Colonic mucosa (tissue), 4 donors: ENCODE results near the gene ASB3. TPM values are rescaled to one million over a fixed set of nuclear protein-coding genes. Genes with fewer than 3 reads are reported as not detected.
"Not testable (repeated sequence)": the region's sequence is repeated elsewhere in the genome, so short reads cannot be mapped to it uniquely, and the experiment has no call there.

ENCODE experiments used
- DNase-seq: peaks from one replicate; pipeline ENCODE4 v3.0.0-alpha.2; 2020
- H3K27ac ChIP-seq: fragments of 200-600 bp; one replicate; pipeline ENCODE4 v1.8.0; 2021
- H3K27me3 ChIP-seq: fragments of 200-600 bp; one replicate; pipeline ENCODE4 v1.8.0; 2021
- H3K36me3 ChIP-seq: fragments of 200-600 bp; one replicate; pipeline ENCODE4 v1.8.0; 2021
- H3K4me1 ChIP-seq: fragments of 200-600 bp; one replicate; pipeline ENCODE4 v1.8.0; 2021; ENCODE audit warnings: mild to moderate bottlenecking
- H3K4me3 ChIP-seq: fragments of 200-600 bp; one replicate; pipeline ENCODE4 v1.8.0; 2021
- H3K9ac ChIP-seq, 2 donors: one replicate each; pipeline ENCODE4 v1.7.0; 2013; ENCODE audit warnings: control low read depth in 2 of 2, low read depth in 2 of 2, low read length in 2 of 2
- H3K9me3 ChIP-seq: fragments of 200-600 bp; one replicate; pipeline ENCODE4 v1.8.0; 2021
- intact Hi-C: fragments of 100-400 bp; cut with DNase I; formaldehyde crosslinking; loops from one replicate; pipeline ENCODE4 v1.14.1; 2022
- total RNA-seq, 2 donors: library from RNA; stranded (reverse); fragmentation: NEBNext Ultra II Directional in 1 of 2; extraction: Animal tissue kit (Norgen Biotek cat#: 25700) in 1 of 2; gene quantifications; one replicate each; pipeline ENCODE4 v1.2.1, GENCODE V29; 2021
- TF ChIP-seq, protein P1 (sequence below): fragments of 200-600 bp; IDR thresholded peaks from one replicate; pipeline ENCODE4 v1.8.0; 2022; ENCODE audit warnings: antibody characterized with exemption, mild to moderate bottlenecking
- donor health status: healthy.
- donor health status: DM: no; HTN: no; CAD: no.
- donor health status: DM: no; HTN: no; CAD: no.

Gene ASB3
- total RNA-seq, 2 donors from 2014 or later = 9.9 to 12.3 TPM

DNA sequence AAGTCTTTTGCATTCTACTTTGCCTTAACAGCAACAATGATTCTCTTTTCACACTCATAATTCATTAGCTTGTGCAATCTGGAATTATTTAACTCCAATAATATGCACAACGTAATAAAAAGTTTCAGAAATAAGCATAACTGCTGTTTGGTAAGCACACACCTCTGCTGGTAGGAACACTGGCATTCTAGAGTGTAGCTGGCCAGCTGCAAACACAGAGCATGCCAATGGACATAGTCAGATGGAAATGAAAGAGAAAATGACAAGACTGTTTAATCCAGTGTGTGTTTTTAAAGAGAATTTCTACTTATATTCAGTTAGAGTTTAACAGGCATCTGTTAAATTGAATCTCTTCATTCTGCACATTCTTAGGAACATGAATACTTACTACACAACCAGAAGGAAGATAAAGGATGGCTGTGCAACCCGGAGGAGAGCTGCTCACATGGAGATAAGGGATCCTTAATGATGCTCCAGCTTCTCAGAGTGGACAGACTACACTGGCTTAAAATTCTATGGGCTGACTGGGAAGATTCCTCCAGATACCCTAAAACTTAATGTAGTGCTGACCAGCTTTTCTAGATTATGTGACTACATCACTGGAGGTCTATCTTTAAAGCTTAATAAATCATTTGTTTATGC is 113.8 kb downstream of the ASB3 start:
- Histone ChIP-seq H3K4me1 (no peaks in the 10 kb centered on the region), H3K9me3 (no peaks in the 10 kb centered on the region), H3K27me3 (no peaks in the 10 kb centered on the region), H3K9ac (no peak overlapping the region), H3K27ac (no peak overlapping the region), H3K4me3 (no peak overlapping the region), H3K36me3 (no peaks in the 10 kb centered on the region)
- no peak for DNase-seq
- intact Hi-C loops = no loop called here
- TF ChIP-seq, protein P1, sequence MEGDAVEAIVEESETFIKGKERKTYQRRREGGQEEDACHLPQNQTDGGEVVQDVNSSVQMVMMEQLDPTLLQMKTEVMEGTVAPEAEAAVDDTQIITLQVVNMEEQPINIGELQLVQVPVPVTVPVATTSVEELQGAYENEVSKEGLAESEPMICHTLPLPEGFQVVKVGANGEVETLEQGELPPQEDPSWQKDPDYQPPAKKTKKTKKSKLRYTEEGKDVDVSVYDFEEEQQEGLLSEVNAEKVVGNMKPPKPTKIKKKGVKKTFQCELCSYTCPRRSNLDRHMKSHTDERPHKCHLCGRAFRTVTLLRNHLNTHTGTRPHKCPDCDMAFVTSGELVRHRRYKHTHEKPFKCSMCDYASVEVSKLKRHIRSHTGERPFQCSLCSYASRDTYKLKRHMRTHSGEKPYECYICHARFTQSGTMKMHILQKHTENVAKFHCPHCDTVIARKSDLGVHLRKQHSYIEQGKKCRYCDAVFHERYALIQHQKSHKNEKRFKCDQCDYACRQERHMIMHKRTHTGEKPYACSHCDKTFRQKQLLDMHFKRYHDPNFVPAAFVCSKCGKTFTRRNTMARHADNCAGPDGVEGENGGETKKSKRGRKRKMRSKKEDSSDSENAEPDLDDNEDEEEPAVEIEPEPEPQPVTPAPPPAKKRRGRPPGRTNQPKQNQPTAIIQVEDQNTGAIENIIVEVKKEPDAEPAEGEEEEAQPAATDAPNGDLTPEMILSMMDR = no peak

DNA sequence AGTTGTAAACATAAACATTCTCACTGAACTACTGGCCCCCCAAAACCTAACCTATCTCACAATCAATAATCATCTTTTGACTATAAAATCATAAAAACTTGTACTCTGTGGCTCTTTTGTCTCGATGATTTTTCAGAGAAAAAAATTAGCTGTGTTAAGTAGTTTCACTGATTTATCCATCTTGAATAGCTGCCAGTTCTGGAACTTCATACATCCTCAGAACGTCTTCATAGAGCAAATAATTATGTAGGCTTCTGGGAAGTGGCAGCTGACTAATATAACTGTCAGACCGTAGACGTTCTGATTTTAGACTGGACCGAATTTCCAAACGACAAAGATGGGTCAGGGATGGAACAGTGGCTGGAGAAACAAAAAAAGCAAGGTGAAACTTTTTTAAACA is 116.4 kb downstream of the ASB3 start:
- Histone ChIP-seq H3K27me3 (no peaks in the 10 kb centered on the region), H3K4me1 (no peaks in the 10 kb centered on the region), H3K9me3 (no peaks in the 10 kb centered on the region), H3K27ac (no peak overlapping the region), H3K9ac (no peak overlapping the region), H3K4me3 (no peak overlapping the region), H3K36me3 (no peaks in the 10 kb centered on the region)
- no peak for DNase-seq
- intact Hi-C loops = no loop called here
- TF ChIP-seq, protein P1 = no peak

DNA sequence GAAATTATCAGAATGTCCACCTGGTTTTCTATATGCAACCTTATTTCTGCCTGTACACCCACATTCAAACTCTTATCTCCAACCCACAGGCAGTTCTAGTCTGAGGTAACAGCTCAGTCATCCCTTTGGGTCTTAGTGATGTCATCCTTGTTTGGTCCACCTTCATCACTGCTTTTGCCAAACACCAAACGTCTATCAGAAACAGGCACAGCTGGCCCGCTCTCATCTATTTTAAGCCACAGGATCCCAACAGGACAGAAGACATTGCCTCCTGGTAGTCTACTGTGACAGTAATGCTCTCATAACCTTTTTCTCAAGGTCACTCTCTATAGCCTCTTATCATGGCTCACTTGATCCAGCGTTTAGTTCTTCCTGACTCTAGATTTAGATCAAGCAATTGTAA is 118.1 kb downstream of the ASB3 start:
- H3K27me3 ChIP-seq = no peaks in the 10 kb centered on the region
- H3K36me3 ChIP-seq = no peaks in the 10 kb centered on the region
- no peaks in the 10 kb centered on the region for H3K9me3 ChIP-seq
- intact Hi-C loops = no loop called here
- DNase-seq = no peak
- TF ChIP-seq, protein P1 = no peak
- H3K4me1 ChIP-seq = no peaks in the 10 kb centered on the region
- H3K9ac ChIP-seq = no peak overlapping the region
- H3K4me3 ChIP-seq = no peak overlapping the region
- H3K27ac ChIP-seq = no peak overlapping the region

DNA sequence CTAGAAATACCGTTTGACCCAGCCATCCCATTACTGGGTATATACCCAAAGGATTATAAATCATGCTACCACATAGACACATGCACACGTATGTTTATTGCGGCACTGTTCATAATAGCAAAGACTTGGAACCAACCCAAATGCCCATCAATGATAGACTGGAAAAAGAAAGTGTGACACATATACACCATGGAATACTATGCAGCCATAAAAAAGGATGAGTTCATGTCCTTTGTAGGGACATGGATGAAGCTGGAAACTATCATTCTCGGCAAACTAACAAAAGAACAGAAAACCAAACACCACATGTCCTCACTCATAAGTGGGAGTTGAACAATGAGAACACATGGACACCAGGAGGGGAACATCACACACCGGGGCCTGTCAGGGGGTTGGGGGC is 119.6 kb downstream of the ASB3 start:
- intact Hi-C loops, H3K9me3 ChIP-seq, H3K4me1 ChIP-seq, H3K36me3 ChIP-seq, DNase-seq, H3K27ac ChIP-seq, H3K9ac ChIP-seq, H3K4me3 ChIP-seq, H3K27me3 ChIP-seq: not testable (repeated sequence)

DNA sequence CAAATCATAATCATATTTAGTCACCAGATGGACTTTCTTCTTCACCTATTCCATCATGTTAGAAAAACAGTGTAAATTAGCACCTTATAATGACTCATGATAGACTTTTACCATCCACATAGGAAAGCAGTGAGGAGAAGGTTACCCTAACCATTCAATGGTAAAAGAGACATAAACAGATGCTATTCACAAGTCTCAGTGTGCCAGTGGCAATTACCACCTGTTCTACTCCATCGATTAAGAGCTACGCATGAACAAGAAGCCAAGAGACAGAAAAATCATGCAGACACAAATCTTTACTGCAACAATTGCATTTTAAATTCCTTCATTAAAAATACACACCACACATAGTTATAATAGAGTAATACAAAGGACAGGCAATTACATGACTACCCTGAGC is 125.9 kb downstream of the ASB3 start:
- H3K9me3 ChIP-seq = no peaks in the 10 kb centered on the region
- H3K4me3 ChIP-seq = no peak overlapping the region
- no peak overlapping the region for H3K9ac ChIP-seq
- no peak for DNase-seq
- H3K27ac ChIP-seq = no peak overlapping the region
- intact Hi-C loops = no loop called here
- TF ChIP-seq, protein P1 = no peak
- H3K27me3 ChIP-seq = no peaks in the 10 kb centered on the region
- no peaks in the 10 kb centered on the region for H3K36me3 ChIP-seq
- no peaks in the 10 kb centered on the region for H3K4me1 ChIP-seq

DNA sequence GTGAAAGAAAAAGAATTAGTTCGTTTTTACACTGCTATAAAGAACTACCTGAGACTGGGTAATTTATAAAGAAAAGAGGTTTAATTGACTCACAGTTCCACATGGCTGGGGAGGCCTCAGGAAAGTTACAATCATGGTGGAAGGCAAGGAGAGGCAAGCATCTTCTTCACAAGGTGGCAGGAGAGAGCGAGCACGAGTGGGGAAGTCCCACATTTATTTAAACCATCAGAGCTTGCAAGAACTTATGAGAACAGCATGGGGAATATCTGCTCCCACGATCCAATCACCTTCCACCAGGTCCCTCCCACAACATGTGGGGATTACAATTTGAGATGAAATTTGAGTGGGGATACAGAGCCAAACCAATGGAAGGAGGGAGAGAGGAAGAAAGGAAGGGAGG is 128.3 kb downstream of the ASB3 start:
- intact Hi-C loops, H3K9me3 ChIP-seq, H3K4me3 ChIP-seq, H3K27me3 ChIP-seq, H3K4me1 ChIP-seq, H3K27ac ChIP-seq, DNase-seq, H3K9ac ChIP-seq, H3K36me3 ChIP-seq: not testable (repeated sequence)
